ENCODE measurements around the gene LCN6.
"Not testable (repeated sequence)": the region's sequence is repeated elsewhere in the genome, so short reads cannot be mapped to it uniquely, and the experiment has no call there.

Gene LCN6

DNA sequence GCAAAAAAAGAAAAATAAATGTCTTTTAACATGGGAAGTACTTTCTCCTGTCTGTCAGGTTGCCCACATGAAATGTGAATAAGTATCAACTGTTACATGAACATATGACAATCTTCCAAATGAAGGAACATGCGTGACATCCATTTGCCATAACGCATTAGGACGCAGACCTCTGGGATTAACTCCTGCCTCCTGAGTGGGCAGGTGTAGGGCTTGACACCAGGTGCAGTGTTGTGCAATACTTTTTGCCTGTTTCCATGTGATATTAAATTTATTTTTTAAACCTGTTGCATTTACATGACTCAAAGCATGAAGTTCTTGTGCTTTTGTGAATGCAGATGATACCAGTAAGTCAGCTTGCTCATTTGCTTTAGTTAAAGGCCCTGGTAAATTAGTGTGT is 34.1 kb upstream of the LCN6 start:
- DNase-seq: no peak

DNA sequence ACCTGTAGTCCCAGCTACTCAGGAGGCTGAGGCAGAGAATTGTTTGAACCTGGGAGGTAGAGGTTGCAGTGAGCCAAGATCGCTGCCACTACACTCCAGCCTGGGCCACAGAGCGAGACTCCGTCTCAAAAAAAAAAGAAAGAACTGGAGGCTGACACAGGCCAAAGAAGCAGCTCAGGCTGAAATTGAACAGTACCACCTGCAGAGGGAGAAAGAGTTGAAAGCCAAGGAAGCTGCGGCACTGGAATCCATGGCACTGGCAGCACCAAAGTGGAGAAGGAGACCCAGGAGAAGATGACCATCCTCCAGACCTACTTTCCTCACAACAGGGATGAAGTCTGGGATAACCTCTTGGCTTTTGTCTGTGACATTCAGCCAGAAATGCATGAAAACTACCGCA is 31.5 kb upstream of the LCN6 start:
- no peak for DNase-seq

DNA sequence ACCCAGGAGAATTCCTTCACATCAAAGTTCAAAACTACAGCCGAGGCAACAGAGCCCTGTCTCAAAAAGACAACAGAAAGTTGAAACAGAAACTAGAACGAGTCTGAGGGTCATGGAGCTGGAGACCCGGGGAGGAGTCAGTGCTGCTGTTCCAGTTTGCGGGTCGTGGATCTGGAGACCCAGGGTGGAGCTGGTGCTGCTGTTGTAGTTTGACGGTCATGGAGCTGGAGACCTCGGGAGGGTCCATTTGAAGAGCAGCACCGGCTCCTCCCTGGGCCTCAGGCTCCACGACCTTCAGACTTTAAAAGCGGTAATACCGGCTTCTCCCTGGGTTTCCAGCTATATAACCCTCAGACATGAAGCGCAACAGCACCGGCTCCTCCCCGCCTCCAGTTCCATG is 29.0 kb upstream of the LCN6 start:
- no peak for DNase-seq

DNA sequence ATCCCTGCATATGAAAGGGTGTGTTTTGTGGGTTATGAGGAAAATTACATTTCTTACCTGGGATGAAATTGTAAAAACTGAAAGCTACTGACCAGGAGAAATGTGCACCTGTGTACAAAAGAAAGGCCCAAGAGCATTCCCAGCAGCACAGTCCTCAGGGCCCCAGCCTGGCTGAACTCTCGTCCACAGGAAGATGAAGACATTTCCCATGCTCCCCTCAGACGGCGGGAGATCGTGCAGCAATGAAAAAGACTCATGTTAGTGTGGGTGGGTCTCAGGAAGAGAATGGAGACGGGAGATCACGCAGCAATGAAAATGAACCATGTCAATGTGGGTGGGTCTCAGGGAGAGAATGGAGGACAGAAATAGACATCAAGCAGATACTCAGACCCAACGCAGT is 28.6 kb upstream of the LCN6 start:
- no peak for DNase-seq

DNA sequence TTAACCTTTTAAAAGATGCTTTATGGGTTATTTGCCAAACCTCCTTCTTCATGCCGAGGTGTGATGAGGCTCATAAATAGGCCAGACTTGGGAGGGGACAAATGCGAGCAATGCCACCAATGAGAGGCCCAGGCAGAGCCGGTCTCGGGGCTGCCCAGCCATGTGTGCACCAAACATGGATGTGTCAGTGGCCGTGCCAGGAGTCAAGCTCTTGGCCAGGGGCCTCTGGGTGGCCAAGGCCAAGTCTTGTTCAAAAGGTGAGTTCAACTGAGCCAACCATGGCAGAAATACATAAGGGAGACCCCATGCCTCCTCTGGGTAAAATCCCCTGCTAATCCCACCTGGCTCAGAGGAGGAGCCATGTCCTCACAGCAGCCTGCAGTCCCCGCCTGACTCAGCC is 26.9 kb upstream of the LCN6 start:
- no peak for DNase-seq

DNA sequence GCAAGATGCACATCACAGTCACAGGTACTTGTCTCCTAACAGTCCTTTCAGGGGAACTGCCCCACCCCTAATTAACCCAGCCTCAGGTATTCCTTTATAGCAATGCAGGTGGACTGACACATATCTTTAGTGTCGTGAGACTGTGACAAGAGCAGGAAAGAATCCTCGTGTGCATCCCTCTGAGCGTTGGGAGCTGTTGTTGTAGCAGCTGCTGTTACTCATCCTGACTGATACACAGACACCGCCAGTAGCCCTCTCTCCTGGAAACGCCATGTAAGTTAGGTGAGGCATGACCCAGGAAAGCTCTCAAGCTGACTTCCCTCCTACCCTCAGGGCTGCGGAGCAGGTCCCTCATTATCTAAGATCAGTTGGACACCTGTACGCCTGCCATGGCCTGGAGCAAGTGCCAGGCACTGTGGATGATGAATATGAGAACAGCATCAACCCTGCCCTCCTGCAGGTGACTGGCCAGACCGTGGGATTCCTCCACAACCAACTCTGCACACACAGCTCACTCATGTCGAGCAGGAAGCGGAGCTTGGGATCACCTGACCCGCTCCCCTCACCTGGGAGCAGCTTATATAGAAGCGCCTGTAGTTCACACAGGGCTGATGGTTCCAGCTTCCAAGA is 26.2 kb upstream of the LCN6 start:
- no peak for DNase-seq

DNA sequence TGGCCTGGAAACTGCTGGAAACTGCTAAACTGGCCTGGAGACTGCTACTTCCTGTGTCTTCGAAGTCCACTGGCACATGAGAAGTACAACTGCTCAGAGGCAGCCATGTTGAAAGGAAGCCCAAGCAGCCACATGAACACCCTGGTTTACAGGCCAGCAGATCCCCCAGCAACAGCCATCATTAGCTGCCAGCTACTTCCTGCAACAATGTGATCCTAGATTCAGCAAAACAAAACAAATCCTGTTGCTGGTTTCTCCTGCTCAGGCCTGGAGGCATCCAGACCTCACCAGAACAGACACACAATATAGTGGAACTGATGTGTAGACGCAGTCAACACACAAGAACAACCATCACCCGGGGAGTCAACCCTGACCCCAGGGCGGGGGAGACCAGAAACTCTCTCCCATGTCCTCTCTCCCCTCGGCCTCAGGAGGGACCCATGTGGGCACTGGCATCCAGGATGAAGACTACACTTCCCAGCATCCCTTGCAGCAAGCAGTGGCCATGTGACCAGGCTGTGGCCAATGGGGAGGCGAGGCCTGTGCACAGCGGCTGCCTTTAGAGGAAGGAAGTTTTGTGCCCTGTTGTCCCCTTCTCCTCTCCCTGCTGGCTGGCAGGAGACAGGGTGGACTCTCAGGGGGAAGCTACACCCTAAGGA is 25.2 kb upstream of the LCN6 start:
- DNase-seq: no peak

DNA sequence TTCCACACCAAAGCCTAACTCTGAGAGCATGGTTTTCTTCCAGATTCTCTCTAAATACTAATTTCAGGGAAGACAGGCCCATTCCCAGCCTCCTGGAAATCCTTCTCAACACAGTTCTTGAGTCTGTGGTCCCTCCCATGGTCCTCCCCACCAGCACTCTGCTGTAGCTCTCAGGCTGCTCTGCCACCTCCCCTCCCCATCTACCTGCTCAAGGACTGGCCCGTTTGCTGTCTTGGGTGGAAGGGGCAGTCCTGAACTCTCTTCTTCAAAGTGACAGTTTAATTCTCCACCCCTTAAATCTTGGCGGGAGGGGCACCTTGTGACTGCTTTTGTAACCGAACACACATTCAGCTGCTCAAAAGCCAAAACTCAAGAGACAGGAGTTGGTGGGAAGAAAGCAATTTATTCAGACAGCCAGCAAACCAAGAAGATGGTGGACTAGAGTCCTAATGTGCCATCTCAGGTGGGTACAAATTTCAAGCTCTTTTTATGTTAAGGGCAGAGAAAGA is 23.6 kb upstream of the LCN6 start:
- no peak for DNase-seq

DNA sequence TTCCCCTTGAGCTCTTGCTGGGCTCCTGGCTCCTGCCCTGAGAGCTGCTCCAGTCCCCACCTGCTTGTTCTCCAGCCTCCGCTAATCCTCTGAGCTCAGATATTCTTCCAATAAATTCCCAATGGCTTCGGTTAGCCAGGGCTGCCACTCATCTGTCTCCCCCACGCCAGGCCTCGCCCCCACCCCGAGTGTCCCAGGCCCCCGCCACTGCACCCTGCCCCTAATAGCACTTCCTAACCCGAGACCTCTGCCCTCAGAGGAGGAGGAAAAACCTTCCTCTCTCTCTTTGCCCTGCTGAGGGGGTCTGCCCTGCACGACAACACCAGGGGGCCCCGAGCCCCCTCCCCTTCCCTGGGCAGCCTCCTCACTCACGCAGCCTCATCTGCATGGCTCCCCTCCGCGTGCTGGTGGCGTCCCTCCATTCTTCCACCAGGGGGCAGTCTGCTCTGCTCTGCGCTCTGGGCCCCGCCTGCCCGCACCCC is 21.4 kb upstream of the LCN6 start:
- no peak for DNase-seq

DNA sequence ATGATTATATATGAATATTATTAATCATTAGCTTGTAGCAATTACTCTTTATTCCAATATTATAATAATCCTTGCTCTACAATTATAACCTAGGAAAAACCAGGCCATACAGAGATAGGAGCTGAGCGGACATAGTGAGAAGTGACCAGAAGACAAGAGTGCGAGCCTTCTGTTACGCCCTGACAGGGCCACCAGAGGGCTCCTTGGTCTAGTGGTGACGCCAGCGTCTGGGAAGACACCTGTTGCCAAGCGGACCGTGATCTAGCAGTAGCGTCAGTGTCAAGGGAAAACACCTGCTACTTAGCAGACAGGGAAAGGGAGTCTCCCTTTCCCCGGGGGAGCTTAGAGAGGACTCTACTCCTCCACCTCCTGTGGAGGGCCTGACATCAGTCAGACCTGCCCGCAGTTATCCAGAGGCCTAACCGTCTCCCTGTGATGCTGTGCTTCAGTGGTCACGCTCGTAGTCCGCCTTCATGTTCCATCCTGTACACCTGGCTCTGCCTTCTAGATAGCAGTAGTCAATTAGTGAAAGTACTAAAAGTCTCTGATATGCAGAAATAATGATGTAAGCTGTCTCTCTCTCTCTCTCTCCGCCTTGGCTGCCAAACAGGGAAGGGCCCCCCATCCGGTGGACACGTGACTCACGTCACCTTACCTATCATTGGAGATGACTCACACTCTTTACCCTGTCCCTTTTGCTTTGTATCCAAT is 18.2 kb upstream of the LCN6 start:
- DNase-seq: peak; percentile 47

DNA sequence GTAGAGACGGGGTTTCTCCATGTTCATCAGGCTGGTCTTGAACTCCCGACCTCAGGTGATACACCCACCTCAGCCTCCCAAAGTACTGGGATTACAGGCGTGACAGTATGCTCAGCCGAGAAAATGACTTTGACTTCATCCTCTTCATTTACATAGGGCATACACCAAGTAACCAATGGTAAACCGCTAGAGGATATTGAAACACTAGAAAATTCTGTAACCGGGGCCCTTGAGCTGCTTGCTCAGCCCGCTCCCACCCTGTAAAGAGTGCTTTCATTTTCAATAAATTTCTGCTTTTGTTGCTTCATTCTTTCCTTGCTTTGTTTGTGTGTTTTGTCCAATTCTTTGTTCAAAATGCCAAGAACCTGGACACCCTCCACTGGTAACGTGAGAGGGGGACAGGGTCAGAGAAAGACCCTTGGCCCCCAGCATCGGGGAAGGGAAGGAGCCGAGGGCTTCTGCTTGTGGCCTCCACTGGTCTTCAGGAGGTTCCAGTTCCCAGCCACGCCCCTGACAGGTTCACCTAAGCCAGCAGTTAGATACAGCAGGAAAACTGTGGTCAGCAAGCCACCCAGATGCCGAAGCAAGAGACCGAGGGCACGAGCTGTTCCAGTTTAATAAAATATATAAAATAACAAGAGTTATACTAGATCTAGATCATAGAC is 17.6 kb upstream of the LCN6 start:
- DNase-seq: not testable (repeated sequence)

DNA sequence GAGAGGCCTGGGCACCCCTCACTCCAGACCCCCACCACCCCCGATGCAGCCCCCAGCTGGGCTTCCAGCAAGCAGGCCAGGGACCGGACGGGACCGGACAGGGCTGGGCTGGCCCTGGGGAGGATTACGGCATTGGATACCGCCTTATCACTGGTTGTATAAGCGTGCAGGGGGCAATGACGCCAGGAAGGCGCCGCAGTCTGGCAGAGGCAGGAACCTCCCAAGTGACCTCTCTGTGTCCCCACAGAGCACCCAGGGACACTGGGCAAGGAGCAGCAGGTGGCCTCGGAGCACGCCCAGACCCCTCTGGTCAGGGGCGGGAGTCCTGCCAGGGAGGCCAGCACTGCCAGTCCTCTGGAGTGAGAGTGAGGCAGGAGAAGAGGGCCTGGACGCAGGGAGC is 16.7 kb upstream of the LCN6 start:
- no peak for DNase-seq

DNA sequence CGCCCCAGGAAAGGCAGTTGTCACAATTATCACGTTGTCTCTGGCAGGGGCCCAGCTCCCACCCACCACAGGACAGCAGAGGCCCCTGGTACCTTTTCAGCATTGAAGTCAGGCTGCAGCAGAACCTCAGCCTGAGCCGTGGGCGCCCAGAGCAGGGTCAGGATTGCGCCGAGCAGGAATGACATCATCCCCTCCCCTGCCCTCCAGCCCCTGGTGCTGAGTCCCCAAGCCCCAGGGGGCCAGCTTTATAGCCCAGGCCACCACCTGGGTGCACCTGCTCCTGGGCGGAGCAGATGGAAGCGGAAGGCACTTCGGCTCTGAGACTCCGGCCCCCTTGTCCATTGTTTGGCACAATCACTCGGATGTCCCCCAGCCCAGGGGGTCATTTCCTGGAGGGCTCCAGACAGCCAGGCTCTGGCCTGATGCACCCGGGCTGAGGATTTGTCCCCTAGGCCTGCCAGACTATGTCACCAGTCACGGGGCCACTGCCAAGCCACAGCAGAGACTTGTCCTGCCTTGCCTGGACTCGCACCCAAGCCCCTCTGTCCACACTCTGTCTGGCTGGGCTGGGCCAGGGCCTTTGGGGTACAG is 16.1 kb upstream of the LCN6 start, which contains the start of gene LCN15:
Gene LCN15 (minus strand): TSS at position 218 of the 591 bp plus-strand sequence. CDS start 30 bp downstream, at position 188.
- no peak for DNase-seq

DNA sequence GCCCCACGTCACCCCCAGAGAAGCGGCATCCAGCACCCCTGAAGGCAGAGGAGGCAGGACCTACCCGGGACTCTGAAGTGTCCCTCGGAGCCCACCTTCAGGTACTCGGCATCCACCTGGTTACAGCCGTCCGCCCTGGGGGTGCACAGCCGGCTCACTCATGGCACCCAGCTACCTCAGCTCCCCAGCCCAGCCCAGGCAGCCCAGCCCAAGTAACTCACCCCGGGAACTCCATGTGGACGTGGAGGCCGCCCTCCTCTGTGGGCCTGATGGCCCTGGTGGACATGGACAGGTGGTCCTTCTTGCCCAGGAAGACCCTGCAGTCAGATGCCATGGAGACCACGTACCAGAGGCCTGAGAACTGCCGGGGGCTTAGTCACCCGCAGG is 15.3 kb upstream of the LCN6 start:
- DNase-seq: no peak

DNA sequence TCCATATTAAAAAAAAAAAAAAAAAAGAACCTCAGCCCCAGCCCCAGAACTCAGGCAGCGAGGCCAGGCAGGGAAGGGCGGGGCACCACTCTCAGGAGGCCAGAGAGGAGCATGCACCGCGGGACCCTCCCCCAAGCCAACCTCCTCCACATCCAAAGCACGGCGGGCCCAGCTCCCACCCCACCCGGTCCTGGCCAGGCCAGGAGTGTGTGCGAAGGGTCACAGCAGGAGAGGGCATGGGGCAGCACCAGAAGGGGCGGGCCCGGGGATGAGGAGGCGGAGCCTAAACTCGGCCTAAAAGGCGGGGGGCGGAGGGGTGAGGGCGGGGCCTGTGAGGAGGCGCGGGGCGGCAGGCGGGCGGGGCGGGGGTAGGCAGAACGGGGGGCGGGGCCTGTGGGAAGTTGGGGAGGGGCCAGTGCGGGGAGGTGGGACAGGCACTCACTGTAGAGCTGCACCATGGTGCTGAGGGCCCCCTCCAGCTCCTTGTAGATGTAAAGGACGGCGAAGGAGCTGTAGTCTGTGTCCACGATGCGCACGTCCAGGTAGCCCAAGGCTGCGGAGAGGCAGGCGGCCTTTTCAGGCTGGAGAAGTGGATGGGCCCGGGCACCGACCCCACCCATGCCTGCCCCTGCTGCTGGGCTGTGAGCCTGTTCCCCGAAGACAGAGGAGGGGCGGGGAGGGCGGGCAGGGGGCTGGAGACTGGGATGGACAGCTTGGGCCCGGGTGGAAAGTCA is 14.8 kb upstream of the LCN6 start:
- DNase-seq: no peak

DNA sequence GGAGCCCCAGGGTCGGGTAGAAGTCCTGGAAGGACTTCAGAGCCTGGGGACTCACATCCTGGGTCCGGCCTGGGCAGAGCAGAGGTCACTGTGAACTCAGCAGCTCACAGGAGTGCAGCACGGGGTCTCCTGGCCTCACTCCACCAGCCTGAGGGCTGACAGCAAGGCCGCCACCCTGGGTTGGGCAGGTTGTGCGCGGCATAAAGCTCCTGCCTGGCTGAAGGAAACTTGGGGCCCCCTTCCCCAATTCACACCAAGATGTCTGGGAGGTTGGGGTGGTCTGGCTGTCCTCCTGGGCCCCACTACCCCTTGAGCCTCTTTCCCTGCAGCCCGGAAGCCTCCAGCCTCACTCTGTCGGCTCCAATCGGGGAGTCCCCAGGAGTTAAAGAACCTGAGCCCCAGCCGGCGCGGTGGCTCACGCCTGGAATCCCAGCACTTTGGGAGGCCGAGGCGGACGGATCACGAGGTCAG is 13.9 kb upstream of the LCN6 start:
- no peak for DNase-seq

DNA sequence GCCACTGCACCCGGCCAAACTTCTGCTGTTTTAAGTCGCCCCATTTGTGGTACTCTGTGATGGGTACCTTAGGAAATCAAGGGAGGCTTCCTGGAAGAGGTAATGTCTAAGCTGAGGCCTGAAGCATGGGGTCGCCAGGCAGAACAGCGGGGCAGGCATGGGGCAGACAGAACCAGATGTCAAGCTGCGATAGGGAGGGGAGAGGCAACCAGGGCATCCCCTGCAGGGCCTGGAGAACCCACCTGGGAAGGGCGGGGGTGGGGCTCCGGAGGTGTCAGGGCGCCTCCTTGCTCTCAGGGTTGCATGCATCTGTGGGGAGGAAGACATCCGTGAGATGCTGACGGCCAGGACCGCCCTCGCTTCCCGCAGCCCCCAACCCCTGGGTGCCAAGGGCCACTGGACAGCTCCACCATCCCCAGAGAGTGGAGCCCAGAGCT is 13.2 kb upstream of the LCN6 start:
- no peak for DNase-seq

DNA sequence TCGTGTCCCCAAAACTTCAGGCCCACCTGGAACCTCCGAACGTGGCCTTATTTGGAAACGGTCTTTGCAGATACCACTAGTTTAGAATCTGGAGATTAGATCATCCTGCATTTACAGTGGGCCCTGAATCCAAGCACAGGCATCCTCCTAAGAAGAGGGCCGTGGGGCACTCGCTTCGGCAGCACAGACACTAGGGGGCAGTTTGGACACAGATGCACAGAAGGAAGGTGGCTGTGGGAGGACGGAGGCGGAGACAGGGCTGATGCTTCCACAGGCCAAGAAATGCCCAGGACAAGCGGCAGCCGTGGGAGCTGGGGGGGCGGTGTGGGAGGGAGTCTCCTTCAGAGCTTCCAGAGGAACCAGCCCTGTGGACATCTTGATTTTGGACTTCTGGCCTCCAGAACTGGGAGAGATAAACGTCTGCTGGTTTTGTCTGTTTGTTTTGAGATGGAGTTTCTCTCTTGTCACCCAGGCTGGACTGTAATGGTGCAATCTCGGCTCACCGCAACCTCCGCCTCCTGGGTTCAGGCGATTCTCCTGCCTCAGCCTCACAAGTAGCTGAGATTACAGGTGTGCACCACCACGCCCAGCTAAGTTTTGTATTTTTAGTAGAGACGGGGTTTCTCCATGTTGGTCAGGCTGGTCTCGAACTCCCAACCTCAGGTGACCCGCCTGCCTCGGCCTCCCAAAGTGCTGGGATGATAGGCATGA is 12.7 kb upstream of the LCN6 start:
- DNase-seq: not testable (repeated sequence)

DNA sequence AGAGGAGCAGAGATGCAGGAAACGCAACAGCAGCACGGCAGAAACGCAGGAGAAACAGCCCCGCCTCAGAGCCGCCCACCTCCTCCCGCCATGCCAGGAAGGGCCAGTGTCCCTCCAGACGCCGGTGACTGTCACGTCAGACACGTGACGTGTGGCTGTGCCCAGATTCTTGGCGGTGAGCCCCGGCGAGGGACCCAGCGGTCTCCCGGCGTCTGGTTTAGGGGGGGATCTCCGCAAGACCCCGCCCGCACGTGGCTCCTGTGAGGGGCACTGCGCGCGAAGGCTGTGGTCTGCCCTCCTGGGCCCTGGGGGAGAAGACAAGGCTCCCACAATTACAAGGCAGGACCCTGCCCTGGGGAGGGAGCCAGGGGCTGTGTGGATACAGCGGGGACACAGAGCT is 12.1 kb upstream of the LCN6 start:
- no peak for DNase-seq

DNA sequence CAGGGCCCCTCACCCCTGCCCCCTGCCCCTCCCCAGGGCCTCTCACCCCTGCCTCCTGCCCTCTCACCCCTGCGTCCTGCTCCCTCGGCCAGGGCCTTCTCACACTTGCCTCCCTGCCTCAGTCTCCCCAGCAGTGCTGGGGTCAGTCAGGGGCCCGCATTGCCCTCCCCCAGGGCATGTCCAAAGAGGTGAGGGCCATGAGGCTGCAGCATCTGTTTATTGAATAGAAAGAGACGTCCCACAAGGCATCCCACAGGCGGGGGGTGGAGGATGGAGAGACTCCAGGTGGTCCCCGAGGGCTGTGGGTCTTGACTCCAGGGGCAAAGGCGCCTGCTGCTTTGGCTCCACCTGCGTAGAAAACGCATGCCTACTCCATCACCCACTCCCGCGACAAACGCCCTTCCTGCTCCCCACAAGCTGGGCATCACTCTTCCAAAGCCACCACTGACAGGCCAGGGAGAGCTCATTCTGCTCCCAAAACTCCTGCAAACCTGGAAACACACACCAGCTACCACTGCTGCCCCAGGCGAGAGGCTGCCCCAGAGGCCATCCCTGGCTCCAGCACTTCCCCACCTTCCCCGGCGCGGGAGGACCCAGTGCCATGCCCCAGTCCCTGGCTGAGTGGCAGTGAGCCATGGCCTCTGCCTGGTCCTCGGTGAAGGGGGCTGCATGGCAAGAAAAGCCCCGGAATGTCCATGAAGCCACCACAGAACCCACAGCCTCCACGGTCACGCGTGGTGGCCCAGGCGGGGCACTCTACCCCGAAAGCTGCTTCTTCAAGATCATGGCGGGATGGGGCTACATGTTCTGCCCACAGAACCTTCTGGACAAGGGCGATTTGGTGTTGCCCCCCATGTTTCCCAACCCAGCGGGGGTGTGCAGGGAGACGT is 11.4 kb upstream of the LCN6 start:
- no peak for DNase-seq
